AG20443 (cell line): ENCODE data around the gene IFNL4.
"Not testable (repeated sequence)": the region's sequence is repeated elsewhere in the genome, so short reads cannot be mapped to it uniquely, and the experiment has no call there.

ENCODE experiments used
- DNase-seq: peaks from one replicate; pipeline ENCODE4 v3.0.0; 2012; ENCODE audit warnings: low spot score, mixed read lengths

IFNL4 gene

GRCh38 chr19:39248806-39249205 is at the start of gene IFNL4:
TSS of gene IFNL4 (minus strand) at chr19:39248856.
- DNase-seq = no peak

- no peak for DNase-seq
Observed at GRCh38 chr19:39297931-39298634, 49.4 kb upstream of the IFNL4 start.

DNA sequence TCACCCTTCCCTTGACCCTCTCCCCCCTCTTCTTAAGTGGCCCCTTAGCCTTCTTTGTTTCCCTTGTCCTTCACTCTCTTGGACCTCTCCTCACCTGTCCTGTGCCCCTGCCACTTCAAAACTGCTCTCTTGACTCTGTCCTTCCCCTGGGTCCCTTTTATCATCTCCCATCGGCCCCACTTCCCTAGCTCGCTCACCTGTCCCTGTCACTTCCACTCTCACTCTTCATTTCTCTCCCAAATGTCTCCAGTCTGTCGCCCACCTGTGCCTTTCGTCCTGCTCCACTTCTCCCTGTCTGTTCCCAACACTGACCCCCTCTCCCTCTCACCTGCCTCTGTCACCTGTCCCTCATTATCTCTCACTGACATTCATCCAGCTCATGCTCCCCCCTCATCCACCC is 48.2 kb upstream of the IFNL4 start:
- no peak for DNase-seq

- no peak for DNase-seq
Observed at GRCh38 chr19:39296055-39296645, 47.5 kb upstream of the IFNL4 start, which contains the start of gene IFNL1. TSS of gene IFNL1 (plus strand) at chr19:39296407. CDS start at chr19:39296422, 15 bp downstream.

DNA sequence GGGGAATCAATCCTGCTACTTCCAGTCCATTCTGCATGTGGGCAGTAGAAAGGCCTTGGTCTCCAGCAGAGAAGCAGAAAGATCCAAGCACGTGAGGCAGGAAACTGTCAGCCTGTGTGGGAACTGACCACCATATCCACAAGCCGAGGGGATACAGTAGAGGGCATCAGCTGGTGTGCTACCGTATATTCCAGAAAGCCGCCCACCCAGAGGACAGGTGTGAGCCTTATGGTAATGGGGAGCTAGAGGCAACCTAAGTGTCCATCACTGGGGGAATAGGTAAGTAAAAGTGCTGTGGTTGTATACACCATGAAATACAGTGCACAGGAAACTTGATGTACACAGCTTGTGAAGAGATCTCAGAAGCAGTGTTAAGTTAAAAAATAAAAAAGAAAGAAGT is 44.7 kb upstream of the IFNL4 start:
- DNase-seq = no peak

DNA sequence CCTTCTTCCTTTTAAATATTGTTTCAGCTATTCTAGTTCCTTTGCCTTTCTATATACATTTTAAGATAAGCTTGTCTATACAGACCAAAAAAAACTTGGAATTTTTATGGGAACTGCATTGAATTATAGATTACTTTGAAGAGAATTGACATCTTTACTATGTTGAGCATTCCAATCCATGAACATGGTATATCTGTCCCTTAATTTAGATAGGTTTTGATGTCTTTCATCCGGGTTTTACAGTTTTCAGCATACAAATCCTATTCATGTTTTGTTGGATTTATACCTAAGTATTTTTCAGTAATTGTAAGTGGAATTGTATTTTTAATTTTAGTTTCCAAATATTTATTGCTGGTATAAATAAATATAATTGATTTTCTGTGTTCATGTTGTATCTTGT is 35.4 kb upstream of the IFNL4 start:
- DNase-seq = no peak

- no peak for DNase-seq
Observed at GRCh38 chr19:39282021-39282420, 33.4 kb upstream of the IFNL4 start.

GRCh38 chr19:39277598-39277997 is 28.9 kb upstream of the IFNL4 start:
- DNase-seq = no peak

DNA sequence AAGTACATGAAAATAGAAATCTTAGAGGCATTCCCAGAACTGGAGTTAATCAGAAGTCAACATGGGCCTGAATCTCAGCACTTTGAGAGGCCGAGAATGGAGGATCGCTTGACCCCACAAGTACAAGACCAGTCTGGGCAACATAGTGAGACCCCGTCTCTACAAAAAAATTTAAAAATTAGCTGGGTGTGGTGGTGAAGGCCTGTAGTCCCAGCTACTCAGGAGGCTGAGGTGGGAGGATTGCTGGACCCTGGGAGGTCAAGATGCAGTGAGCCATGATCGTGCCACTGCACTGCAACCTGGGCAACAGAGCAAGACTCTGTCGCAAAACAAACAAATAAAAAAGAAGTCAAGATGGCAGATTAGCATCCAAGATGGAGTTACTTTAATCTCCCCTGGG is 28.1 kb upstream of the IFNL4 start:
- DNase-seq = no peak

- no peak for DNase-seq
Observed at GRCh38 chr19:39275578-39275977, 26.9 kb upstream of the IFNL4 start.

DNA sequence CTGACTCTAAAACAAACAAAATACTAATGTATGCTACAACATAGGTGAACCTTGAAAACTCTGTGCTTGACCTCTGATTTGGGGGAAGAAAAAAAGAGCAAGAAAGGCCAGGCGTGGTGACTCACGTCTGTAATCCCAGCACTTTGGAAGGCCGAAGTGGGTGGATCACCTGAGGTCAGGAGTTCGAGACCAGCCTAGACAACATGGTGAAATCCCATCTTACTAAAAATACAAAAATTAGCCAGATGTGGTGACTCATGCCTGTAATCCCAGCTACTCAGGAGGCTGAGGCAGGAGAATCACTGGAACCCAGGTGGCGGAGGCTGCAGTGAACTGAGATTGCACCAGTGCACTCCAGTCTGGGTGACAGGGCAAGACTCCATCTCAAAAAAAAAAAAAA is 25.2 kb upstream of the IFNL4 start:
- DNase-seq = not testable (repeated sequence)

- DNase-seq = no peak
Observed at GRCh38 chr19:39270036-39270871, 21.6 kb upstream of the IFNL4 start.

GRCh38 chr19:39269369-39269768 is 20.7 kb upstream of the IFNL4 start:
- DNase-seq = not testable (repeated sequence)

DNA sequence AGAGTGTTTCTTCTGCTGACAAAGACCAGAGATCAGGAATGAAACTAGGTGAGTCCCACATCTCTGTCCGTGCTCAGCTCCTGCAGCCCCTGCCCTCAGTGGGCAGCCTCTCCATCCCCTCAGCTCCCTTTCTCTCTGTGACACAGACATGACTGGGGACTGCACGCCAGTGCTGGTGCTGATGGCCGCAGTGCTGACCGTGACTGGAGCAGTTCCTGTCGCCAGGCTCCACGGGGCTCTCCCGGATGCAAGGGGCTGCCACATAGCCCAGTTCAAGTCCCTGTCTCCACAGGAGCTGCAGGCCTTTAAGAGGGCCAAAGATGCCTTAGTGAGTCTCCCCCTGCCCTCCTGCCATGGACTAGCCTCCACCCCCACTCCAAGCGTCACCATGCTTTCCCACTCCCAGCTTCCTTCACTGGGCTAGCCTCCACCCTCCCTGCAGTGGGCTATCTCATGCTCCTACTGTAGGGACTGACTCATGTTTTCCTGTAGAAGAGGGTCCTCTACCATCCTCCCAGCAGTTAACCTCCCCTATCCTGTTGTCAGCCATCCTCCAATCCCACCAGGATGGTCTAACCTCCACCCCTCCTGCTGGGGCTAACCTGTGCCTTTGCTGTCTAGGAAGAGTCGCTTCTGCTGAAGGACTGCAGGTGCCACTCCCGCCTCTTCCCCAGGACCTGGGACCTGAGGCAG is 20.0 kb upstream of the IFNL4 start:
- DNase-seq = not testable (repeated sequence)

DNA sequence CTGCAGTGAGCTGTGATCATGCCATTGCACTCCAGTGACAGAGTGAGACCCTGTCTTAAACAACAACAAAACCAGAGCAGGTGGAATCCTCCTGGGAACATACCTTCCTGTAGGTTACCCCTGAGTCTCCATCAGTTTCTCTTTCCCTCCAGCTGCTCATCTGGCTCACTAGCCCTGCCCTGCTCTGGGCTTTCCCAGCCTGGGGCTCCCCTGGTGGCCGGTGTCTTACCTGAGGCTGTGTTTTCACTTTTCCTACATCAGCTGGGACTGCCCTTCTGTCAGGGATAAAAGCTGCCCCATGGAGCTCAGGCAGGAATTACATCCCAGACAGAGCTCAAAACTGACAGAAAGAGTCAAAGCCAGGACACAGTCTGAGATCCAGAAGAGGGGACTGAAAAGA is 19.4 kb upstream of the IFNL4 start, which contains the start of gene IFNL2:
TSS of gene IFNL2 (plus strand) at position 312 of the 400 bp plus-strand sequence. CDS start 173 bp downstream, outside the sequence.
- not testable (repeated sequence) for DNase-seq

DNA sequence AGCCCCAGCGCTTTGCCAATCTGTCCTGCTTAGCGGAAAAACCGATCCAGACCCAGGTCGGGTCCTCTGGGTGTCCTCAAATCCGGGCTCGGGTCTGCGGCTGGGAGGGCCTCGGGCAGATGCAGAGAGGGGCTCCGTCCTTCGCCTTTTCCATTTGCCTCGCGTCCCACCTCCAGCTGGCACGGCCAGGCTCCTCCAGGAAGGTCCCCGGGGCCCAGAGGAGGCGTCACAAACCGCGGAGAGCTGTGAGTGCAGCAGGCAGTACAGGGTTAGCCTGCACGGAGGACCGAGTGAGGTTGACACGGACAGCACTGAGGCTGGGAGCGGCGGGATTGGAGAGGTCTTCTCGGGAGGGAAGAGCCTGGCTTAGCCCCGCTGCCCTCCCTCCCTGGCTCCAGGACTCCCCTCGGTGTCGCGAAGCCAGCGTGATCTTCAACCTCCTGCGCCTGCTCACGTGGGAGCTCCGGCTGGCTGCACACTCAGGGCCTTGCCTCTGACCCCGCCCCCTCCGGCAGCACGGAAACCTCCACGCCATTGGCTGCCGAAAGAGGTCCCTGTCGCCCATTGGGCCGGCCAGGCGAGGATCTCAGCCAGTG is 16.8 kb upstream of the IFNL4 start:
- no peak for DNase-seq

- peak; percentile 47 for DNase-seq
Observed at GRCh38 chr19:39264306-39265290, 15.9 kb upstream of the IFNL4 start.

GRCh38 chr19:39263912-39264305 is 15.3 kb upstream of the IFNL4 start:
- no peak for DNase-seq

- no peak for DNase-seq
Observed at GRCh38 chr19:39262496-39262895, 13.8 kb upstream of the IFNL4 start.

DNA sequence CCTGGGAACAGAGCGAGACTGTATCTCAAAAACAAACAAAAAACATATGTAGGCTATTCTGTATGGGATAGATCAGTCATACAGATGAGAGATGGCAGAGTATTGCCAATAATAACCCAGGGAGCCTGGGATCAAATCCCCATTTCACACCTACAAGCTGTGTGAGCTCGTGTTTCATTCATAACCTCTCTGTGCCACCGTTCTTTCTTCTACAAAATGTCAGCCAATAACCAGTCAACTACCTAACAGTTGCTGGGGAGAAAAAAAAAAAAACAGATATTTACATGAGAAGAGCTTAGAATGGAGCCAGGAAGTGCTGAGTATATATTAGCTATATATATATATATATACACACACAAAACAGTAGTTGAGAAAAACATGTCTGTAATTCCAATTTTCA is 13.0 kb upstream of the IFNL4 start:
- no peak for DNase-seq

- DNase-seq = no peak
Observed at GRCh38 chr19:39257227-39257626, 8.6 kb upstream of the IFNL4 start.
